Ishikawa (cell line): Measurements from ENCODE around the gene GAPVD1.

Experiments used
- CREB1 ChIP-seq: IDR thresholded peaks from 2 replicates; pipeline ENCODE4 v1.6.1; 2012; ENCODE audit warnings: low read depth
- EGR1 ChIP-seq: IDR thresholded peaks from 2 replicates; pipeline ENCODE4 v1.6.1; 2012
- EP300 ChIP-seq: IDR thresholded peaks from 2 replicates; pipeline ENCODE4 v1.6.1; 2012; ENCODE audit warnings: borderline replicate concordance
- FOXM1 ChIP-seq: IDR thresholded peaks from 2 replicates; pipeline ENCODE4 v1.6.1; 2012; ENCODE audit warnings: low read depth, borderline replicate concordance
- NFIC ChIP-seq: IDR thresholded peaks from 2 replicates; pipeline ENCODE4 v1.6.1; 2012
- RAD21 ChIP-seq: IDR thresholded peaks from 2 replicates; pipeline ENCODE4 v1.6.1; 2012; ENCODE audit warnings: low read depth
- TAF1 ChIP-seq: IDR thresholded peaks from 2 replicates; pipeline ENCODE4 v1.6.1; 2012; ENCODE audit warnings: low read depth, mild to moderate bottlenecking
- TCF12 ChIP-seq: IDR thresholded peaks from 2 replicates; pipeline ENCODE4 v1.6.1; 2012; ENCODE audit warnings: low read depth
- TEAD4 ChIP-seq: IDR thresholded peaks from 2 replicates; pipeline ENCODE4 v1.6.1; 2012
- YY1 ChIP-seq: IDR thresholded peaks from 2 replicates; pipeline ENCODE4 v1.6.1; 2012; ENCODE audit warnings: low read depth
- ZBTB7A ChIP-seq: IDR thresholded peaks from 2 replicates; pipeline ENCODE4 v1.6.1; 2012; ENCODE audit warnings: low read depth
- TF ChIP-seq, protein P1 (sequence below): IDR thresholded peaks from 2 replicates; pipeline ENCODE4 v1.6.1; 2012
- TF ChIP-seq, protein P2 (sequence below): IDR thresholded peaks from 2 replicates; pipeline ENCODE4 v1.6.1; 2012; ENCODE audit warnings: low read depth, mild to moderate bottlenecking
- TF ChIP-seq, protein P3 (sequence below): IDR thresholded peaks from 2 replicates; pipeline ENCODE4 v1.6.1; 2012

DNA sequence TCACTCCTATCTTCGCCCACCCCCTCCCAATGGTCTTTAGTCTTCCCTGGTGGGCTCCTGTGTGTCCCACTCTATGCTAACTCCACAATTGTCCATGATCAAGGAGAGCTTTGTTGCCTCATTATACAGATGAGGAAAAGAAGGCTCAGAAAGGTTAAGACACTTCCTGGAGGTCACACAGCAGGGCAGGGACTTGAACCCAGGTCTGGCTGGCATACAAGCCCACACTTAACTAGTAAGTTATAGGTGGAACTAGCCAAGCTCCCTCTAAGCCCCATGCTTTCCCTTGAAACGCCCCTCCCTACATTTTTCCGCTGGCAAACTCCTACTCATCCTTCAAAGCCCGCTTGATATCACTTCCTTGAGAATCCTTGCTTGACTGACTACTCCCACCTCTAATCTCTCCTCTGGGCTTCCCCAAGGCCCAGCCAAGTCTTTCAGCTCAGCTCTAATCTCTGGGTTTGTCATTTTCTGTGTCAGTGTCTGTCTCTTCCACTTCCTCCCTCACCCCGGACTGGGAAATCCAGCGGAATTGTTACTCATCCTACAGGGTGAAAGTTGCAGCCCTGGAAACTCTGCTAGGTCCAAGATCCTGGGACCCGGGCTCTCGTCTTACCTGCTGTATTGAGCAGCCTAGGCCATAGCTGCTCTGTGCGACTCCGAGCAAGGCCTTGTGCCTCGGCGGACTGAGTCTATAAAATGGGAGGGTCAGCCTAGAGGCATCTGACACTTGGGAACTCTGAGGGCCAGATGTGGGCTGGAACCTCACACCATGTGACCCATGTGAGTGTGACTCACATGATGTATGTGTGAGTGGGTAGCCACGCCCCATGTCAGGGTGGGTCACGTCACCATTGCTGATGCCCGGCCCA is 144.5 kb downstream of the GAPVD1 start:
- TF ChIP-seq CREB1, result no peak
- TF ChIP-seq, protein P1, sequence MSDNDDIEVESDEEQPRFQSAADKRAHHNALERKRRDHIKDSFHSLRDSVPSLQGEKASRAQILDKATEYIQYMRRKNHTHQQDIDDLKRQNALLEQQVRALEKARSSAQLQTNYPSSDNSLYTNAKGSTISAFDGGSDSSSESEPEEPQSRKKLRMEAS, result no peak
- TF ChIP-seq, protein P2, sequence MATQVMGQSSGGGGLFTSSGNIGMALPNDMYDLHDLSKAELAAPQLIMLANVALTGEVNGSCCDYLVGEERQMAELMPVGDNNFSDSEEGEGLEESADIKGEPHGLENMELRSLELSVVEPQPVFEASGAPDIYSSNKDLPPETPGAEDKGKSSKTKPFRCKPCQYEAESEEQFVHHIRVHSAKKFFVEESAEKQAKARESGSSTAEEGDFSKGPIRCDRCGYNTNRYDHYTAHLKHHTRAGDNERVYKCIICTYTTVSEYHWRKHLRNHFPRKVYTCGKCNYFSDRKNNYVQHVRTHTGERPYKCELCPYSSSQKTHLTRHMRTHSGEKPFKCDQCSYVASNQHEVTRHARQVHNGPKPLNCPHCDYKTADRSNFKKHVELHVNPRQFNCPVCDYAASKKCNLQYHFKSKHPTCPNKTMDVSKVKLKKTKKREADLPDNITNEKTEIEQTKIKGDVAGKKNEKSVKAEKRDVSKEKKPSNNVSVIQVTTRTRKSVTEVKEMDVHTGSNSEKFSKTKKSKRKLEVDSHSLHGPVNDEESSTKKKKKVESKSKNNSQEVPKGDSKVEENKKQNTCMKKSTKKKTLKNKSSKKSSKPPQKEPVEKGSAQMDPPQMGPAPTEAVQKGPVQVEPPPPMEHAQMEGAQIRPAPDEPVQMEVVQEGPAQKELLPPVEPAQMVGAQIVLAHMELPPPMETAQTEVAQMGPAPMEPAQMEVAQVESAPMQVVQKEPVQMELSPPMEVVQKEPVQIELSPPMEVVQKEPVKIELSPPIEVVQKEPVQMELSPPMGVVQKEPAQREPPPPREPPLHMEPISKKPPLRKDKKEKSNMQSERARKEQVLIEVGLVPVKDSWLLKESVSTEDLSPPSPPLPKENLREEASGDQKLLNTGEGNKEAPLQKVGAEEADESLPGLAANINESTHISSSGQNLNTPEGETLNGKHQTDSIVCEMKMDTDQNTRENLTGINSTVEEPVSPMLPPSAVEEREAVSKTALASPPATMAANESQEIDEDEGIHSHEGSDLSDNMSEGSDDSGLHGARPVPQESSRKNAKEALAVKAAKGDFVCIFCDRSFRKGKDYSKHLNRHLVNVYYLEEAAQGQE, result no peak
- TF ChIP-seq YY1, result no peak
- TF ChIP-seq TAF1, result no peak
- no peak for TF ChIP-seq FOXM1
- no peak for TF ChIP-seq ZBTB7A
- no peak for TF ChIP-seq TEAD4
- no peak for TF ChIP-seq NFIC
- no peak for TF ChIP-seq EGR1
- no peak for TF ChIP-seq EP300
- TF ChIP-seq, protein P3, sequence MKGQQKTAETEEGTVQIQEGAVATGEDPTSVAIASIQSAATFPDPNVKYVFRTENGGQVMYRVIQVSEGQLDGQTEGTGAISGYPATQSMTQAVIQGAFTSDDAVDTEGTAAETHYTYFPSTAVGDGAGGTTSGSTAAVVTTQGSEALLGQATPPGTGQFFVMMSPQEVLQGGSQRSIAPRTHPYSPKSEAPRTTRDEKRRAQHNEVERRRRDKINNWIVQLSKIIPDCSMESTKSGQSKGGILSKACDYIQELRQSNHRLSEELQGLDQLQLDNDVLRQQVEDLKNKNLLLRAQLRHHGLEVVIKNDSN, result peak; percentile 70
- TF ChIP-seq RAD21, result no peak
- TF ChIP-seq TCF12, result no peak
